Middle frontal gyrus (tissue), 1 donor: ENCODE measurements around the gene KCNJ8.
"Not testable (repeated sequence)": the region's sequence is repeated elsewhere in the genome, so short reads cannot be mapped to it uniquely, and the experiment has no call there.

ENCODE experiments used
- DNase-seq: peaks from one replicate; pipeline ENCODE4 v3.0.0-alpha.2; 2015; ENCODE audit warnings: low spot score; ENCODE audit errors: extremely low spot score

KCNJ8 gene

GRCh38 chr12:21774358-21775132 lies at the start of gene KCNJ8:
Gene KCNJ8 (minus strand): TSS chr12:21774706. CDS start chr12:21773616, 1,090 bp downstream.
- DNase-seq, result no peak

GRCh38 chr12:21823581-21823980 lies 49.1 kb upstream of the KCNJ8 start:
- DNase-seq, result no peak

- no peak for DNase-seq
These were observed 45.2 kb upstream of the KCNJ8 start for GRCh38 chr12:21819678-21820077.

- DNase-seq, result no peak
These were observed 44.7 kb upstream of the KCNJ8 start for GRCh38 chr12:21819236-21819635.

GRCh38 chr12:21818627-21819026 lies 44.1 kb upstream of the KCNJ8 start:
- no peak for DNase-seq

GRCh38 chr12:21815306-21816062 lies 41.0 kb upstream of the KCNJ8 start:
- DNase-seq, result no peak

GRCh38 chr12:21814814-21815213 lies 40.3 kb upstream of the KCNJ8 start:
- no peak for DNase-seq

GRCh38 chr12:21814327-21814726 lies 39.8 kb upstream of the KCNJ8 start:
- DNase-seq, result no peak

GRCh38 chr12:21813751-21814150 lies 39.2 kb upstream of the KCNJ8 start:
- DNase-seq, result no peak

- no peak for DNase-seq
These were observed 38.6 kb upstream of the KCNJ8 start for GRCh38 chr12:21813125-21813524.

GRCh38 chr12:21812340-21812739 lies 37.8 kb upstream of the KCNJ8 start:
- not testable (repeated sequence) for DNase-seq

- DNase-seq, result no peak
These were observed 34.6 kb upstream of the KCNJ8 start for GRCh38 chr12:21809100-21809499.

- no peak for DNase-seq
These were observed 31.7 kb upstream of the KCNJ8 start for GRCh38 chr12:21806255-21806654.

GRCh38 chr12:21801522-21802288 lies 27.2 kb upstream of the KCNJ8 start:
- no peak for DNase-seq

- DNase-seq, result no peak
These were observed 25.5 kb upstream of the KCNJ8 start for GRCh38 chr12:21800011-21800410.

- no peak for DNase-seq
These were observed 23.0 kb upstream of the KCNJ8 start for GRCh38 chr12:21797539-21797938.

- DNase-seq, result no peak
These were observed 21.3 kb upstream of the KCNJ8 start for GRCh38 chr12:21795648-21796328.

- DNase-seq, result not testable (repeated sequence)
These were observed 20.5 kb upstream of the KCNJ8 start for GRCh38 chr12:21794807-21795595.

- not testable (repeated sequence) for DNase-seq
These were observed 15.2 kb upstream of the KCNJ8 start for GRCh38 chr12:21789687-21790086.
